LNCaP clone FGC (cell line): ENCODE results near the gene BOLL.

Source experiments
- DNase-seq: peaks from one replicate; pipeline ENCODE4 v3.0.0-alpha.2; 2011; ENCODE audit warnings: low read depth
- H3K4me3 ChIP-seq: 2 replicates; pipeline ENCODE4 v1.5.1; 2011; ENCODE audit warnings: mild to moderate bottlenecking, low read depth, low read length, control low read depth
- CTCF ChIP-seq: IDR thresholded peaks from 2 replicates; pipeline ENCODE4 v1.5.1; 2012; ENCODE audit warnings: mild to moderate bottlenecking; ENCODE audit not compliant: control insufficient read depth, insufficient read depth; ENCODE audit errors: extremely low read depth

BOLL gene

DNA sequence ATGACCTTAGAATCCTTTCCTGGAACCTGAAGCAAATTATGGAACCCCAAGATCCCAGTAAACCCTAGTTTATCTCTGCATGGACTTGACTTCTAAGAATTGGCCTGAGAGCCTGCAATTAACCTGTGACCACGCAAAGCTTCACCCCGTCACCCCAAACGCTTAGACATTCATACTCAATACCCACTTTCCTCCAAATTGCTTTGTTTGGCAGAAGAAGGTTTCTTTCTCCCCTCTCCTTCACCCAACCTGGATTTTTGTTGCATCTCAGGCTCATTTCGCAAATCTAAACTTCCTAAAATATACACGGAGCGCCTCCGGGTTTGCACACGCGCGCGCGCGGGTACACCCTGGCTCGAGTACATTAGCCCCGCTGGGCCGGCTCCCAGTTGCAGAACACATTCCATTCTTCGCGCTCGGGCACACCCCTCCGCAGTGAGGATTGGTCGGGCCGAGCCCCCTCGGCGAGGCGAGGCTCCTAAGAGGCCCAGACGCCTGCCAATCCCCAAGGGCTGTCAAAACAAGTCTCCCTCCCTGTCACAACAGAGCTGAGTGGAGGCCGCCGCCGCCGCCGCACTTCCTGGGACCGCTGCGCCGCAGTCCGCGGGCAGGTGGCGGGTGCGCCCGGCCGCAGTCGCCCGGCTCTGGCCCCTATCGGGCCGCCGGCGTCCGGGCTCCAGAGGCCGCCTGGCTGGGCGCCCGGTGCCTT is 19.1 kb upstream of the BOLL start, which contains the start of gene PLCL1:
Gene PLCL1 (plus strand): TSS at position 545 of the 709 bp plus-strand sequence.
- peak within 1 kb of the TSS; percentile 48 for H3K4me3 ChIP-seq
- TF ChIP-seq CTCF: peak; percentile 22; the same call in 1 of the 2 replicates
- peak; percentile 68 for DNase-seq

- no peak overlapping the region for H3K4me3 ChIP-seq
- peak; percentile 6 for DNase-seq
- TF ChIP-seq CTCF: peak; percentile 64
Observed at GRCh38 chr2:197803033-197803444, 17.9 kb upstream of the BOLL start.

GRCh38 chr2:197801033-197801432 is 15.9 kb upstream of the BOLL start:
- no peak overlapping the region for H3K4me3 ChIP-seq
- no peak for TF ChIP-seq CTCF
- no peak for DNase-seq

- no peak for TF ChIP-seq CTCF
- no peak overlapping the region for H3K4me3 ChIP-seq
- no peak for DNase-seq
Observed at GRCh38 chr2:197800091-197800490, 15.0 kb upstream of the BOLL start.

DNA sequence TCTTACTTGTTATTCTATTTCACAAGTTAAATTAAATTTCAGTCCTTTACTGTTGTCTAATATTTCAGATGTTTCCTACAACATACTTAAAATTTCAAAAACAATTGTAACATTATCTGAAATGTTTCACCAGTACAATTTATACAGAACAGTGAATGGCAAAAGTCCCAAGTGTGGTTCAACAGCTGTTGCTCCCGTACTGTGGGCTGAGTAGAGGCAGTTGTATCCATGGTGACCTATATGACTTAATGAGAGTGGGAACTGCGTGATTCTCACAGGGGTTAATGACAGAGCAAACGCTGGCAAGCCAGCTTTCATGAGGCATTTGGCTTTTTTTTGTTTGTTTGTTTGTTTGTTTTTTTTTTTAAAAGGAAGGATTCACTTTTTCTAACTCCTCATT is 13.9 kb upstream of the BOLL start:
- DNase-seq: no peak
- no peak overlapping the region for H3K4me3 ChIP-seq
- no peak for TF ChIP-seq CTCF

GRCh38 chr2:197798187-197798586 is 13.1 kb upstream of the BOLL start:
- H3K4me3 ChIP-seq: no peak overlapping the region
- TF ChIP-seq CTCF: no peak
- no peak for DNase-seq

- no peak for DNase-seq
- TF ChIP-seq CTCF: no peak
- no peak overlapping the region for H3K4me3 ChIP-seq
Observed at GRCh38 chr2:197795277-197795676, 10.2 kb upstream of the BOLL start.
